H1 (cell line): ENCODE data around the gene ENTPD2. TPM values are rescaled to one million over a fixed set of nuclear protein-coding genes. Genes with fewer than 3 reads are reported as not detected.

Experiments
- CTCF ChIA-PET: fragments of 300-600 bp; sonication (Branson Sonifier 250); formaldehyde crosslinking; loops from one replicate; lab custom pipeline; 2021; ENCODE audit not compliant: partially characterized antibody; lab: Charles Lee
- POLR2A ChIA-PET: fragments of 300-600 bp; sonication (Branson Sonifier 250); formaldehyde crosslinking; loops from one replicate; lab custom pipeline; 2021; ENCODE audit warnings: inconsistent platforms; ENCODE audit not compliant: partially characterized antibody; lab: Charles Lee
- DNase-seq, 2 experiments: peaks; one replicate each; pipeline versions ENCODE4 v3.0.0 to v3.0.0-alpha.2; 2010 to 2022; ENCODE audit warnings: low spot score in 2 of 2, low read depth in 1 of 2, mixed read lengths in 1 of 2
- FAIRE-seq: peaks from 2 replicates; lab custom pipeline; 2011; peaks lifted over from hg19 to GRCh38; lab: Jason Lieb, UNC
- H2AFZ ChIP-seq: 2 replicates; pipeline ENCODE4 v1.8.1; 2012; ENCODE audit warnings: low read length, inconsistent platforms
- H2AK5ac ChIP-seq: 2 replicates; pipeline ENCODE4 v1.6.1; 2013; ENCODE audit warnings: low read depth, low read length
- H2BK120ac ChIP-seq: replicated peaks from 2 replicates; pipeline ENCODE3; 2013; ENCODE audit warnings: low read depth, low read length, inconsistent platforms
- H2BK12ac ChIP-seq: 2 replicates; pipeline ENCODE4 v1.6.1; 2013; ENCODE audit warnings: low read depth, low read length
- H2BK15ac ChIP-seq: 2 replicates; pipeline ENCODE4 v1.6.1; 2013; ENCODE audit warnings: low read length
- H2BK20ac ChIP-seq: 2 replicates; pipeline ENCODE4 v1.6.1; 2013; ENCODE audit warnings: low read length
- H2BK5ac ChIP-seq: 2 replicates; pipeline ENCODE4 v1.6.1; 2013; ENCODE audit warnings: low read depth, low read length
- H3K14ac ChIP-seq: 2 replicates; pipeline ENCODE4 v1.6.1; 2013; ENCODE audit warnings: inconsistent platforms; ENCODE audit not compliant: insufficient read length
- H3K18ac ChIP-seq: 2 replicates; pipeline ENCODE4 v1.6.1; 2013; ENCODE audit warnings: low read length; ENCODE audit errors: extremely low read depth
- H3K23ac ChIP-seq: 2 replicates; pipeline ENCODE4 v1.6.1; 2013; ENCODE audit warnings: inconsistent platforms; ENCODE audit not compliant: insufficient read length
- H3K23me2 ChIP-seq: 2 replicates; pipeline ENCODE4 v1.6.1; 2013; ENCODE audit warnings: low read depth, low read length
- H3K27ac ChIP-seq: 2 replicates; pipeline ENCODE4 v1.6.1; 2011; ENCODE audit warnings: low read depth, low read length, inconsistent platforms
- H3K27me3 ChIP-seq, 4 experiments: replicated peaks in 1 of 4; 1 replicate in 1 of 4; 2 replicates in 3 of 4; pipeline versions ENCODE4 v1.6.1 to v1.8.1; 2011 to 2013; ENCODE audit warnings: low read length in 3 of 4, mild to moderate bottlenecking in 3 of 4, inconsistent platforms in 2 of 4, mixed read lengths in 2 of 4, moderate library complexity in 1 of 4; ENCODE audit not compliant: control insufficient read depth in 3 of 4, insufficient read depth in 3 of 4; ENCODE audit errors: extremely low read depth in 1 of 4
- H3K36me3 ChIP-seq, 4 experiments: 2 replicates each; pipeline versions ENCODE4 v1.6.1 to v1.8.1; 2011 to 2013; ENCODE audit warnings: mild to moderate bottlenecking in 4 of 4, low read length in 3 of 4, moderate library complexity in 2 of 4, control low read depth in 1 of 4, inconsistent platforms in 1 of 4; ENCODE audit not compliant: insufficient read depth in 4 of 4, control insufficient read depth in 2 of 4
- H3K4ac ChIP-seq: replicated peaks from 2 replicates; pipeline ENCODE3; 2013; ENCODE audit warnings: low read length, low read depth, mixed read lengths, inconsistent platforms; ENCODE audit not compliant: insufficient read length
- H3K4me1 ChIP-seq, 4 experiments: replicated peaks in 1 of 4; 1 replicate in 1 of 4; 2 replicates in 3 of 4; pipeline versions ENCODE4 v1.6.1 to v1.8.1; 2011 to 2013; ENCODE audit warnings: low read length in 3 of 4, inconsistent platforms in 2 of 4, mixed read lengths in 1 of 4; ENCODE audit not compliant: insufficient read depth in 4 of 4, control insufficient read depth in 3 of 4
- H3K4me2 ChIP-seq, 2 experiments: 2 replicates each; pipeline versions ENCODE4 v1.6.1 to v1.8.1; 2011 to 2013; ENCODE audit warnings: low read depth in 2 of 2, low read length in 2 of 2, control low read depth in 1 of 2, inconsistent platforms in 1 of 2, mild to moderate bottlenecking in 1 of 2; ENCODE audit not compliant: insufficient read depth in 1 of 2
- H3K4me3 ChIP-seq, 4 experiments: fragments of 200-600, 300-600 bp in 1 of 4; sonication (generic), shearing (Covaris generic), sonication (Bioruptor Twin) in 1 of 4; 2 replicates each; pipeline versions ENCODE4 v1.5.1 to v1.8.1; 2011 to 2016; ENCODE audit warnings: low read length in 4 of 4, low read depth in 3 of 4, control low read depth in 2 of 4, inconsistent platforms in 2 of 4, mild to moderate bottlenecking in 2 of 4, mixed read lengths in 1 of 4, moderate library complexity in 1 of 4; ENCODE audit not compliant: insufficient read depth in 2 of 4; ENCODE audit errors: extremely low read depth in 1 of 4
- H3K56ac ChIP-seq: replicated peaks from 2 replicates; pipeline ENCODE3; 2013; ENCODE audit warnings: low read depth, mild to moderate bottlenecking, mixed read lengths, low read length, inconsistent platforms; ENCODE audit not compliant: insufficient read length
- H3K79me1 ChIP-seq: 2 replicates; pipeline ENCODE4 v1.6.1; 2013; ENCODE audit warnings: low read depth, low read length, control low read depth
- H3K79me2 ChIP-seq, 2 experiments: 2 replicates each; pipeline versions ENCODE4 v1.6.1 to v1.8.1; 2012 to 2013; ENCODE audit warnings: low read length in 2 of 2, mild to moderate bottlenecking in 2 of 2, inconsistent platforms in 1 of 2; ENCODE audit not compliant: insufficient read depth in 2 of 2, control insufficient read depth in 1 of 2
- H3K9ac ChIP-seq, 4 experiments: replicated peaks in 1 of 4; 1 replicate in 1 of 4; 2 replicates in 3 of 4; pipeline versions ENCODE4 v1.6.1 to v1.8.1; 2011 to 2013; ENCODE audit warnings: low read depth in 3 of 4, low read length in 3 of 4, control low read depth in 2 of 4, mild to moderate bottlenecking in 2 of 4, moderate library complexity in 2 of 4, inconsistent platforms in 1 of 4; ENCODE audit errors: extremely low read depth in 1 of 4
- H3K9me3 ChIP-seq, 2 experiments: 2 replicates each; pipeline versions ENCODE4 v1.6.1 to v1.8.1; 2012 to 2013; ENCODE audit warnings: mild to moderate bottlenecking in 2 of 2, moderate library complexity in 2 of 2, control low read depth in 1 of 2, inconsistent platforms in 1 of 2, low read depth in 1 of 2, low read length in 1 of 2, mixed read lengths in 1 of 2; ENCODE audit not compliant: insufficient read depth in 2 of 2
- H4K20me1 ChIP-seq, 2 experiments: replicated peaks in 1 of 2; 2 replicates each; pipeline versions ENCODE3 to v1.8.1; 2011 to 2013; ENCODE audit warnings: inconsistent platforms in 2 of 2, low read length in 2 of 2, mild to moderate bottlenecking in 1 of 2; ENCODE audit not compliant: insufficient read depth in 2 of 2, control insufficient read depth in 1 of 2
- H4K5ac ChIP-seq: 2 replicates; pipeline ENCODE4 v1.6.1; 2013; ENCODE audit warnings: low read length, low read depth, mixed read lengths, inconsistent platforms; ENCODE audit not compliant: insufficient read length
- H4K8ac ChIP-seq: 2 replicates; pipeline ENCODE4 v1.8.0; 2013; ENCODE audit warnings: mild to moderate bottlenecking, moderate library complexity, low read length, inconsistent platforms; ENCODE audit not compliant: insufficient read depth; ENCODE audit errors: extremely low read depth
- H4K91ac ChIP-seq: replicated peaks from 2 replicates; pipeline ENCODE3; 2013; ENCODE audit warnings: low read length, mixed read lengths, inconsistent platforms; ENCODE audit not compliant: insufficient read length
- BACH1 ChIP-seq: IDR thresholded peaks from 2 replicates; pipeline ENCODE4 v1.6.1; 2012; ENCODE audit warnings: low read length, improper control_type of control experiment
- GTF2F1 ChIP-seq: IDR thresholded peaks from 2 replicates; pipeline ENCODE4 v1.6.1; 2012; ENCODE audit warnings: low read depth, low read length, improper control_type of control experiment, borderline replicate concordance
- KDM4A ChIP-seq: IDR thresholded peaks from one replicate; pipeline ENCODE4 v1.7.1; 2012; ENCODE audit warnings: low read depth, mild to moderate bottlenecking, moderate library complexity, low read length, inconsistent platforms; ENCODE audit not compliant: severe bottlenecking
- RNF2 ChIP-seq: fragments of 200-900, 300-1000 bp; sonication (generic); IDR thresholded peaks from 2 replicates; pipeline ENCODE4 v1.7.1; 2016; ENCODE audit warnings: borderline replicate concordance, low read depth, mild to moderate bottlenecking, antibody characterized with exemption, low read length; ENCODE audit not compliant: poor library complexity, severe bottlenecking; ENCODE audit errors: missing control alignments
- SP1 ChIP-seq: IDR thresholded peaks from 2 replicates; pipeline ENCODE4 v1.6.1; 2011; ENCODE audit warnings: low read depth, low read length
- SUZ12 ChIP-seq: fragments of 200-600 bp; sonication (generic); IDR thresholded peaks from 2 replicates; pipeline ENCODE4 v1.6.1; 2012; ENCODE audit warnings: mild to moderate bottlenecking, inconsistent platforms, low read length, moderate library complexity, mixed read lengths
- TBP ChIP-seq: IDR thresholded peaks from 2 replicates; pipeline ENCODE4 v1.6.1; 2011; ENCODE audit warnings: low read depth, low read length, improper control_type of control experiment
- TEAD4 ChIP-seq: IDR thresholded peaks from 2 replicates; pipeline ENCODE4 v1.6.1; 2012; ENCODE audit warnings: low read depth, low read length, inconsistent platforms, mixed read lengths
- WGBS, 2 experiments: shearing (Covaris generic) in 1 of 2; methylation state at CpG; one replicate each; pipeline versions ENCODE4 v1.1.6 to v1.1.7; 2013 to 2015; ENCODE audit warnings: low lambda C conversion rate in 2 of 2, mixed read lengths in 2 of 2, inconsistent platforms in 1 of 2, low coverage in 1 of 2, missing lambda C conversion rate in 1 of 2; ENCODE audit not compliant: insufficient replicate concordance in 2 of 2, insufficient coverage in 1 of 2, insufficient read length in 1 of 2; ENCODE audit errors: extremely low coverage in 1 of 2, missing lambda C conversion rate in 1 of 2; 5-methylcytosine and 5-hydroxymethylcytosine counted together
- polyA plus RNA-seq, 7 experiments: library from polyadenylated mRNA; depleted of rRNA in 3 of 7; stranded (reverse) in 5 of 7; unstranded in 2 of 7; fragments of >200 nt in 5 of 7; fragments of 200-250 nt in 2 of 7; gene quantifications; 1 replicate in 5 of 7; 2 replicates in 1 of 7; 4 replicates in 1 of 7; pipeline versions ENCODE4 v1.2.1 to v1.2.3, GENCODE V29; 2011 to 2013; ENCODE audit warnings: missing spikeins in 2 of 7, mixed read lengths in 2 of 7
- total RNA-seq: library from RNA; stranded (reverse); fragmentation: NEBNext Ultra II Directional; extraction: Animal tissue kit (Norgen Biotek cat#: 25700); gene quantifications from 2 replicates; pipeline ENCODE4 v1.2.1, GENCODE V29; 2021
- TF ChIP-seq, protein P1 (sequence below), 3 experiments: IDR thresholded peaks; 1 replicate in 2 of 3; 2 replicates in 1 of 3; pipeline versions ENCODE4 v1.5.1 to v1.6.1; 2011; ENCODE audit warnings: low read length in 3 of 3, mild to moderate bottlenecking in 3 of 3, inconsistent platforms in 2 of 3, low read depth in 1 of 3, moderate library complexity in 1 of 3; ENCODE audit not compliant: insufficient read depth in 1 of 3; ENCODE audit errors: control extremely low read depth in 1 of 3

The ENTPD2 gene
- total and polyA plus RNA-seq, 2 of the 8 experiments (the other 6 are each of a cell fraction or from before 2014, with no cell fraction given), result 0.65 to 3.8 TPM

DNA sequence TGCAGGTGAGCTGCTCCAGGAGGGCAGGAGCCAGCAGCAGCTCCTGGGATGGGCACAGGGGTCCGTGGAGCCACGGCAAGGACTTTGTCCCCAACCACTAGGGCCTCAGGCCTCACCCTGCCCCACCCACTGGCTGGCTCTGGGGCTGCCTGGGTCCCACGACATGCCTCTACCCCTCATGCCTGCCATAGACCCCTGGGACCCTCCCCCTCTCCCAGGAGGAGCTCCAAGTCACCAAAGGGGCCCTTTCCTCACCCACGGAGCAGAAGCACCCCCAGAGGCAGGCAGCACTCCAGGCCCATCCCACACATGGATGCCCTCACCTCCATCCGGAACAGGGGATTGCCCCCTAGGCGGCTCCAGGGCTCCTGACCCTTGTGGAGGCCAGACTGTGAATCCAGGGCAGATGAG, 32.3 kb downstream of the ENTPD2 start:
- 88% methylated on average over 6 of the region's 6 CpGs; no CpG with 5 or more reads in 1 of the 2 experiments for WGBS, 2 experiments
- H3K4ac ChIP-seq, result no peak overlapping the region
- H4K91ac ChIP-seq, result no peak overlapping the region
- no peak overlapping the region for H3K18ac ChIP-seq
- peaks cover 0 to 7% of the 10 kb centered on the region in 2 experiments; a peak in 1 of 4 replicates for H3K9me3 ChIP-seq
- H3K9ac ChIP-seq, result no peak overlapping the region
- H3K27ac ChIP-seq, result no peak overlapping the region
- H3K36me3 ChIP-seq, result peaks cover 0 to 4% (median 0%) of the 10 kb centered on the region in 4 experiments; a peak in 1 of 8 replicates
- no peak overlapping the region for H2BK20ac ChIP-seq
- no peak overlapping the region for H2BK5ac ChIP-seq
- ChIA-PET CTCF (interaction anchor here (0.8 to 7.2 kb wide), 17 partner anchors 9 to 76 kb away, joined by 3 to 54 read pairs (median 4); partner anchors contain the start of genes ABCA2, FUT7 and LCNL1), POLR2A (no interaction called here)
- no peak overlapping the region for H4K5ac ChIP-seq
- H3K23ac ChIP-seq, result no peak overlapping the region
- H3K4me2 ChIP-seq, result no peak overlapping the region
- no peak overlapping the region for H3K56ac ChIP-seq
- H2AK5ac ChIP-seq, result no peak overlapping the region
- no peak overlapping the region for H2BK12ac ChIP-seq
- no peak overlapping the region for H3K14ac ChIP-seq
- no peak overlapping the region for H2AFZ ChIP-seq
- H3K4me3 ChIP-seq, result no peak overlapping the region
- H2BK120ac ChIP-seq, result no peak overlapping the region
- DNase-seq, result no peak
- H4K8ac ChIP-seq, result peak overlapping the region; percentile 51; the same call in 1 of the 2 replicates
- no peaks in the 10 kb centered on the region for H3K79me1 ChIP-seq
- H3K23me2 ChIP-seq, result no peaks in the 10 kb centered on the region
- H4K20me1 ChIP-seq, result peaks cover 0 to 8% of the 10 kb centered on the region in 2 experiments
- H3K79me2 ChIP-seq, result no peaks in the 10 kb centered on the region
- no peak overlapping the region for H2BK15ac ChIP-seq
- peaks cover 0 to 9% (median 3%) of the 10 kb centered on the region in 4 experiments; a peak in 3 of 7 replicates for H3K4me1 ChIP-seq
- peaks cover 0 to 4% (median 1%) of the 10 kb centered on the region in 4 experiments; a peak in 3 of 7 replicates for H3K27me3 ChIP-seq
- no peak for FAIRE-seq
- TF ChIP-seq TEAD4, result no peak
- TF ChIP-seq RNF2, result no peak
- TF ChIP-seq SUZ12, result no peak
- TF ChIP-seq KDM4A, result no peak
- no peak for TF ChIP-seq GTF2F1
- TF ChIP-seq TBP, result no peak
- TF ChIP-seq, protein P1, sequence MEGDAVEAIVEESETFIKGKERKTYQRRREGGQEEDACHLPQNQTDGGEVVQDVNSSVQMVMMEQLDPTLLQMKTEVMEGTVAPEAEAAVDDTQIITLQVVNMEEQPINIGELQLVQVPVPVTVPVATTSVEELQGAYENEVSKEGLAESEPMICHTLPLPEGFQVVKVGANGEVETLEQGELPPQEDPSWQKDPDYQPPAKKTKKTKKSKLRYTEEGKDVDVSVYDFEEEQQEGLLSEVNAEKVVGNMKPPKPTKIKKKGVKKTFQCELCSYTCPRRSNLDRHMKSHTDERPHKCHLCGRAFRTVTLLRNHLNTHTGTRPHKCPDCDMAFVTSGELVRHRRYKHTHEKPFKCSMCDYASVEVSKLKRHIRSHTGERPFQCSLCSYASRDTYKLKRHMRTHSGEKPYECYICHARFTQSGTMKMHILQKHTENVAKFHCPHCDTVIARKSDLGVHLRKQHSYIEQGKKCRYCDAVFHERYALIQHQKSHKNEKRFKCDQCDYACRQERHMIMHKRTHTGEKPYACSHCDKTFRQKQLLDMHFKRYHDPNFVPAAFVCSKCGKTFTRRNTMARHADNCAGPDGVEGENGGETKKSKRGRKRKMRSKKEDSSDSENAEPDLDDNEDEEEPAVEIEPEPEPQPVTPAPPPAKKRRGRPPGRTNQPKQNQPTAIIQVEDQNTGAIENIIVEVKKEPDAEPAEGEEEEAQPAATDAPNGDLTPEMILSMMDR (IDR thresholded peaks at IDR 0.05; ENCODE audit: control extremely low read depth in 1 of 3, insufficient read depth in 1 of 3, low read depth in 1 of 3, low read length in 3 of 3), result no peak
- no peak for TF ChIP-seq SP1
- no peak for TF ChIP-seq BACH1
